Mesenchymal stem cell (in vitro differentiated cells and primary cell): ENCODE results near the gene PCNT.

Source experiments
- DNase-seq: peaks from one replicate; pipeline ENCODE4 v3.0.0-alpha.2; 2013
- H2AFZ ChIP-seq: one replicate; pipeline ENCODE4 v1.6.1; 2013; ENCODE audit warnings: low read depth, mild to moderate bottlenecking, control low read depth, inconsistent platforms, low read length, moderate library complexity
- H2AK5ac ChIP-seq: 2 replicates; pipeline ENCODE4 v1.6.1; 2013; ENCODE audit warnings: low read length, moderate library complexity, mild to moderate bottlenecking, inconsistent platforms; ENCODE audit not compliant: severe bottlenecking
- H2BK120ac ChIP-seq: one replicate; pipeline ENCODE4 v1.6.1; 2013; ENCODE audit warnings: low read depth, mild to moderate bottlenecking, inconsistent platforms, low read length, moderate library complexity
- H2BK12ac ChIP-seq, 2 experiments: one replicate each; pipeline ENCODE4 v1.6.1; 2013; ENCODE audit warnings: inconsistent platforms in 2 of 2, low read length in 2 of 2, mild to moderate bottlenecking in 2 of 2, moderate library complexity in 2 of 2, control low read depth in 1 of 2
- H2BK15ac ChIP-seq: one replicate; pipeline ENCODE4 v1.6.1; 2013; ENCODE audit warnings: mild to moderate bottlenecking, low read depth, inconsistent platforms; ENCODE audit not compliant: poor library complexity, severe bottlenecking
- H2BK5ac ChIP-seq: 2 replicates; pipeline ENCODE4 v1.6.1; 2013; ENCODE audit warnings: low read depth, mild to moderate bottlenecking, low read length, control low read depth, inconsistent platforms; ENCODE audit not compliant: poor library complexity, severe bottlenecking
- H3K14ac ChIP-seq, 2 experiments: one replicate each; pipeline ENCODE4 v1.6.1; 2013; ENCODE audit warnings: inconsistent platforms in 2 of 2, low read length in 2 of 2, control low read depth in 1 of 2, mild to moderate bottlenecking in 1 of 2, moderate library complexity in 1 of 2
- H3K18ac ChIP-seq, 2 experiments: one replicate each; pipeline ENCODE4 v1.6.1; 2013; ENCODE audit warnings: inconsistent platforms in 2 of 2, low read length in 2 of 2, control low read depth in 1 of 2, low read depth in 1 of 2, mild to moderate bottlenecking in 1 of 2
- H3K23ac ChIP-seq, 2 experiments: one replicate each; pipeline ENCODE4 v1.6.1; 2013; ENCODE audit warnings: inconsistent platforms in 2 of 2, low read length in 2 of 2, mild to moderate bottlenecking in 2 of 2, moderate library complexity in 2 of 2, control low read depth in 1 of 2
- H3K27ac ChIP-seq: 2 replicates; pipeline ENCODE4 v1.5.1; 2013; ENCODE audit warnings: mild to moderate bottlenecking, moderate library complexity, low read length, control low read depth, inconsistent platforms; ENCODE audit not compliant: poor library complexity, severe bottlenecking
- H3K27me3 ChIP-seq, 2 experiments: 2 replicates each; pipeline versions ENCODE4 v1.6.1 to v1.7.0; 2013; ENCODE audit warnings: low read length in 2 of 2, mild to moderate bottlenecking in 2 of 2, moderate library complexity in 2 of 2, control low read depth in 1 of 2, inconsistent platforms in 1 of 2; ENCODE audit not compliant: control insufficient read depth in 1 of 2, insufficient read depth in 1 of 2
- H3K36me3 ChIP-seq, 2 experiments: 2 replicates each; pipeline versions ENCODE4 v1.6.1 to v1.7.0; 2013; ENCODE audit warnings: low read length in 2 of 2, control low read depth in 1 of 2, inconsistent platforms in 1 of 2, low read depth in 1 of 2, mild to moderate bottlenecking in 1 of 2; ENCODE audit not compliant: insufficient read depth in 2 of 2, control insufficient read depth in 1 of 2
- H3K4ac ChIP-seq, 2 experiments: one replicate each; pipeline ENCODE4 v1.6.1; 2013; ENCODE audit warnings: inconsistent platforms in 2 of 2, low read length in 2 of 2, mild to moderate bottlenecking in 2 of 2, moderate library complexity in 2 of 2, control low read depth in 1 of 2, low read depth in 1 of 2
- H3K4me1 ChIP-seq: 2 replicates; pipeline ENCODE4 v1.6.1; 2013; ENCODE audit warnings: low read depth, low read length, control low read depth; ENCODE audit not compliant: control insufficient read depth, insufficient read depth
- H3K4me2 ChIP-seq: 2 replicates; pipeline ENCODE4 v1.6.1; 2013; ENCODE audit warnings: low read length, mild to moderate bottlenecking, inconsistent platforms; ENCODE audit not compliant: poor library complexity, severe bottlenecking
- H3K4me3 ChIP-seq, 2 experiments: 2 replicates each; pipeline versions ENCODE4 v1.5.1 to v1.7.0; 2013; ENCODE audit warnings: low read length in 2 of 2, mild to moderate bottlenecking in 2 of 2, control low read depth in 1 of 2, low read depth in 1 of 2; ENCODE audit not compliant: insufficient read depth in 1 of 2
- H3K79me1 ChIP-seq: replicated peaks from 2 replicates; pipeline ENCODE4 v1.6.1; 2013; ENCODE audit warnings: mild to moderate bottlenecking, control low read depth, low read length, inconsistent platforms; ENCODE audit not compliant: poor library complexity, severe bottlenecking
- H3K9ac ChIP-seq: 2 replicates; pipeline ENCODE4 v1.7.0; 2013; ENCODE audit warnings: mild to moderate bottlenecking, low read length, moderate library complexity
- H3K9me3 ChIP-seq: 2 replicates; pipeline ENCODE4 v1.7.0; 2013; ENCODE audit warnings: mild to moderate bottlenecking, low read length; ENCODE audit not compliant: control insufficient read depth
- H4K8ac ChIP-seq: one replicate; pipeline ENCODE4 v1.6.1; 2013; ENCODE audit warnings: inconsistent platforms, mild to moderate bottlenecking, low read length, moderate library complexity
- H4K91ac ChIP-seq: one replicate; pipeline ENCODE4 v1.6.1; 2013; ENCODE audit warnings: mild to moderate bottlenecking, low read length, inconsistent platforms
- WGBS: methylation state at CpG from one replicate; pipeline ENCODE4 v1.1.7; 2013; ENCODE audit warnings: mixed read lengths; 5-methylcytosine and 5-hydroxymethylcytosine counted together

Gene PCNT

DNA sequence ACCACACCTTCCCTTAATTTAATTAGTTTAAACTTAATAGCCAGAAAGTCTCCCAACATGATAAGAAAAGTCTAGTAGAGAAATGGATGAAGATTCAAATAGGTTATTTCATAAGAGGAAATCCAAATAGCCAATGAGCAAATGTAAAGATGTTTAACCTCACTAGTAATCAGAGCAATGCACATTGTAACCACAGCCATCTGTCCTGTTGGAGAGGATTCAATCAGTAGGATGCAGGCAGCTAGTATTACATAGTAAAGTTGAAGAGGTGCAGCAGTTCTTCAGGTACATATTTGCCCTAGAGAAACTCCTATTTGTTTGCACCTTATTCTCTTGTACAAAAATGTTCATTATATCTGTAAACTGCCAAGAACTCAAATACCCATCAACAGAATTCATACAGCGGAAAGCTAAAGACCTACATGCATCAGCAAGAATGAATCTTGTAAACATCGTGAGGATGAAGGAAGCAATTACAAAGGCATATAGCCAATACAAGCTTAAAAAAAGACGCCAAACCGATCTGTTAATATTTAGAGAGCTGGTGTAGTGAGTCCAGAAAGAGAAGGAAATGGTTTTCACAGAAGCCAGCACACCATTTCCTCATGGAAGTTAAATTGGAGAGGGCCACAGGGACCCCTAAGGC lies 162.6 kb downstream of the PCNT start:
- H3K14ac ChIP-seq, result no peak overlapping the region
- H3K9me3 ChIP-seq, result no peaks in the 10 kb centered on the region
- peaks cover 23 to 55% of the 10 kb centered on the region in 2 experiments for H3K36me3 ChIP-seq
- H2BK15ac ChIP-seq, result no peak overlapping the region
- H3K27ac ChIP-seq, result no peak overlapping the region
- H3K4ac ChIP-seq, result no peak overlapping the region
- H3K9ac ChIP-seq, result no peak overlapping the region
- H2BK12ac ChIP-seq, result no peak overlapping the region
- no peak overlapping the region for H4K91ac ChIP-seq
- H3K23ac ChIP-seq, result no peak overlapping the region
- peaks cover 35% of the 10 kb centered on the region for H3K79me1 ChIP-seq
- no peaks in the 10 kb centered on the region for H3K27me3 ChIP-seq
- H3K18ac ChIP-seq, result no peak overlapping the region
- H2BK5ac ChIP-seq, result no peak overlapping the region
- no peak overlapping the region for H3K4me3 ChIP-seq
- H3K4me1 ChIP-seq, result peaks cover 2% of the 10 kb centered on the region
- no peak overlapping the region for H2AK5ac ChIP-seq
- 98% methylated on average over 4 of the region's 4 CpGs for WGBS
- H4K8ac ChIP-seq, result no peak overlapping the region
- DNase-seq, result no peak
- H2AFZ ChIP-seq, result no peak overlapping the region
- no peak overlapping the region for H2BK120ac ChIP-seq
- H3K4me2 ChIP-seq, result no peak overlapping the region

DNA sequence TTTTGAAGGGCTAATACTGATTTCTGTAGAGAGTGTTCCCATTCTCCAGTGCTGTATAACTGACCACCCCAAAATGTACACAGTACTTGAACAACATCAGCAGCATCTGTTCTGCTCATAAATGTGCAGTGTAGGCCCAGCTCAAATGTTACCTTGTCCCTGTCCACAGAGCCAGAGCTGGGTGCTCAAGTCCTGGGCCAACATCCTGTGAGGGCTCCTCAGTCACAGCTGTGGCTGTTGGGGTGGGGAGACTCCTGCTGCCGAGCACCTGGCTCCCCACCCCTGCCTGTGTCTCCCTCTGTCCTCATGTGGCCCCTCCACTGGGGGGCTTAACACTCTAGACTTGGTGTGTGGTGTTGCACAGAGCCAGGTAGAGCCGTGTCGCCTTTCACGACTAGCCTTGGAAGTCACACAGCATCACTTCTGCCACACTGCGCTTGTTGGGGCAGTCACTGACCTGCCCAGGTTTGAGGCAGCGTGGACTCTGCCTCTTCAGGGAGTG lies 165.3 kb downstream of the PCNT start:
- WGBS, result 95% methylated on average over 5 of the region's 6 CpGs
- no peak overlapping the region for H4K8ac ChIP-seq

DNA sequence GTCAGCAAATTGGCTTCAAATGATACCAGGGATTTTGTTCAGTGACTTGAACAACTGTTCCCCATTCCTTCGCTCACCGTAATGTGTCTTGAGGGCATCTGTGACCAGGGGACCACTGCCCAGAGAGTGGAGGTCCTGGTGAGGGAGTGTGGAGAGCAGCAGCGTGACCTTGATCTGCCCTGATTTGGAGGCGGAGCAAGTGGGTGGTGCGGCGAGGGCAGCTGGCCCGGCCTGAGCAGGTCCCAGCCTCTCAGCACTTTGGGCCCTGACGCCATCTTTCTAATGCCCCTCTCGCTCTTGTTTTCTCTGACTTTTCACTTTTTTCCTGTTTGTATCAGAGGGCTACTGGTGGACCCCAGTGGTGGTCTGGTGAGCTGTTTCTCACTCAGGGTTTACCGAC lies 165.8 kb downstream of the PCNT start:
- H3K27ac ChIP-seq, result no peak overlapping the region
- no peak overlapping the region for H4K91ac ChIP-seq
- H3K27me3 ChIP-seq, result no peaks in the 10 kb centered on the region
- H3K36me3 ChIP-seq, result peaks cover 26 to 82% of the 10 kb centered on the region in 2 experiments
- H2BK120ac ChIP-seq, result no peak overlapping the region
- no peak overlapping the region for H2AK5ac ChIP-seq
- no peaks in the 10 kb centered on the region for H3K9me3 ChIP-seq
- H3K23ac ChIP-seq, result no peak overlapping the region
- no peak overlapping the region for H3K9ac ChIP-seq
- H4K8ac ChIP-seq, result no peak overlapping the region
- H3K4me2 ChIP-seq, result no peak overlapping the region
- no peak for DNase-seq
- no peak overlapping the region for H3K14ac ChIP-seq
- no peak overlapping the region for H2BK12ac ChIP-seq
- peaks cover 2% of the 10 kb centered on the region for H3K4me1 ChIP-seq
- H3K18ac ChIP-seq, result no peak overlapping the region
- H2BK5ac ChIP-seq, result no peak overlapping the region
- no peak overlapping the region for H2BK15ac ChIP-seq
- WGBS, result over 99% methylated on average over 6 of the region's 10 CpGs
- no peak overlapping the region for H3K4ac ChIP-seq
- no peak overlapping the region for H2AFZ ChIP-seq
- peaks cover 35% of the 10 kb centered on the region for H3K79me1 ChIP-seq
- no peak overlapping the region for H3K4me3 ChIP-seq

More for the DNA sequence above, 165.3 kb downstream of the PCNT start:
- Histone ChIP-seq H3K9me3 (no peaks in the 10 kb centered on the region), H3K23ac (no peak overlapping the region), H2BK5ac (no peak overlapping the region), H3K18ac (no peak overlapping the region), H3K4me3 (no peak overlapping the region), H3K79me1 (peaks cover 34% of the 10 kb centered on the region), H2BK120ac (no peak overlapping the region), H3K4me2 (no peak overlapping the region), H3K4ac (no peak overlapping the region), H2AK5ac (no peak overlapping the region), H3K27me3 (no peaks in the 10 kb centered on the region), H2AFZ (no peak overlapping the region), H2BK12ac (no peak overlapping the region), H3K4me1 (peaks cover 2% of the 10 kb centered on the region), H4K91ac (no peak overlapping the region), H3K9ac (no peak overlapping the region), H3K27ac (no peak overlapping the region), H3K14ac (no peak overlapping the region), H2BK15ac (no peak overlapping the region), H3K36me3 (peaks cover 24 to 76% of the 10 kb centered on the region in 2 experiments)
- no peak for DNase-seq

DNA sequence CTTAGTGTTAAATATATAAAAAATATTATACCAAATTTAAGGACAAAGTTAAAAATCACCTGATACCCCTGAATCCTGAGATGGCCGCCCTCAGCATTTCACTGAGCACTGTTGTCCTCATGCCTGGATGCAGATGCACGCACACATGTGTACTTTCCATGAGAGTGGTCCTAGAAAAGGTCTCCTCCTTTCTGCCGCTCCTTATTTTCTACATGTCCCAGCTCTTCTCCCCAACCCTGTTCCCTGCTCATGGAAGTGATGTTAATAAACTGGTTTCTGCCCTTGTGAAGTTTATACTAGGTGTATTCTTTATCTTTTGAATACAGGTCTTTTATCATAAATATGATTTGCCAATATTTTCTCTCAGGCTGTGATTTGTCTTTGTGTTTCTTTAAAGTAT lies 167.6 kb downstream of the PCNT start:
- H2BK5ac ChIP-seq, result no peak overlapping the region
- H3K9ac ChIP-seq, result no peak overlapping the region
- H3K14ac ChIP-seq, result no peak overlapping the region
- no peak overlapping the region for H2BK120ac ChIP-seq
- DNase-seq, result no peak
- H3K23ac ChIP-seq, result no peak overlapping the region
- no peak overlapping the region for H4K91ac ChIP-seq
- no peaks in the 10 kb centered on the region for H3K27me3 ChIP-seq
- H3K9me3 ChIP-seq, result no peaks in the 10 kb centered on the region
- H2AK5ac ChIP-seq, result no peak overlapping the region
- no peak overlapping the region for H3K18ac ChIP-seq
- peaks cover 38% of the 10 kb centered on the region for H3K79me1 ChIP-seq
- no peak overlapping the region for H4K8ac ChIP-seq
- H3K36me3 ChIP-seq, result peaks cover 29 to 74% of the 10 kb centered on the region in 2 experiments
- no peak overlapping the region for H3K4me2 ChIP-seq
- 100% methylated on average over 2 of the region's 3 CpGs for WGBS
- peaks cover 2% of the 10 kb centered on the region for H3K4me1 ChIP-seq
- no peak overlapping the region for H3K4me3 ChIP-seq
- H2BK12ac ChIP-seq, result no peak overlapping the region
- H3K27ac ChIP-seq, result no peak overlapping the region
- no peak overlapping the region for H2AFZ ChIP-seq
- no peak overlapping the region for H3K4ac ChIP-seq
- no peak overlapping the region for H2BK15ac ChIP-seq
